NK-92 treated with Interleukin-12 subunit alpha and Interleukin-12 subunit beta, amount 100 ng/mL, for 24 hours (cell line): ENCODE results near the gene AXIN1.
"Not testable (repeated sequence)": the region's sequence is repeated elsewhere in the genome, so short reads cannot be mapped to it uniquely, and the experiment has no call there.

Experiments
- DNase-seq: peaks from one replicate; lab custom pipeline; 2025; lab: John Stamatoyannopoulos, UW

AXIN1 gene

GRCh38 chr16:351804-352520 lies 561 bp downstream of the AXIN1 start:
- no peak for DNase-seq

DNA sequence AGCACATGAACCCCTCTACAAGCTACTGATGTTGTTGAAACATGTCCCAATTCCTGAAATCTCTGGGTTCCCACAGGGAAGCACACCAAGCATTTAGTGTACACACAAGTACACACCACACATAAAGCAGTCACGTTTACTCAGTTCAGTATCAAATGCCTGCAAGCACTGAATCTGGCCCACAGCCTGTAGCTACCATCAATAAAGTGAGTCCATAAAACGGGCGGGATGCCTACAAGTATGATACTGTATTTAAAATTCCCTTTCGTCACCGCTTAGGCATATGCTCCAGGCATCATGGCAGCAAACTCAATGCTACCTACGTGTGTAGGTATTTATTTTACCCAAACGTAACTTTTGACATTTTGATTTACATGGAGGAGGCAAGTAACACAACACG lies 2.3 kb downstream of the AXIN1 start:
- no peak for DNase-seq

DNA sequence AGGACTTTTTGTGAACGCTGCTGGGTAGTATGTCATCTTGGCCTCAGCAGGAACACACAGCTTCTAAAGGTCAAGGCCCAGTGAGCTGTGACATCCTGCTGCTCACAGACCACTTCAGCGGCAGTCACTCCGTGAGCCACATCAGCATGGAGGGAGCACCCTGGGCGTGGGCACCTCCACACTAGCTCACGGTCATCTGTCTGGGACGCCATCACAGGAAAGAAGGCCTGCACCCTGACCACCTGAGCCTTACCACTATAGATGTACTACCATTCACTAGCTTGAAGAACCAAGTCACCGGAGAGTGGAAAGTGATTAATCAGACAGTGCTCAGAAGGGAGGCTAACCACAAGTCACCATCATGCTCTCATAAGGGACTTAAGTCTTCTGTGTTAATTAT lies 3.3 kb downstream of the AXIN1 start:
- DNase-seq = peak; percentile 47

DNA sequence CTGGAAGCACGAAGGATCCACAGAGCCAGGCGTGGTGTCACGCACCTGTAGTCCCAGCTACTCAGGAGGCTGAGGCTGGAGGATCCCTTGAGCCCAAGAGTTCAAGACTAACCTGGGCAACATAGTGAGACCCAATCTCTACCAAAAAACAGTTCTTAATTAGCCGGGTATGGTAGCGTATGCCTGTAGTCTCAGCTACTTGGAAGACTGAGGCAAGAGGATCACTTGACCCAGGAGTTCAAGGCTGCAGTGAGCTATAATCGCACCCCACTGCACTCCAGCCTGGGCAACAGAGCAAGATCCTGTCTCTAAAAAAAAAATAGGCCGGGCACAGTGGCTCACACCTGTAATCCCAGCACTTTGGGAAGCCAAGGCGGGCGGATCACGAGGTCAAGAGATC lies 4.0 kb downstream of the AXIN1 start:
- DNase-seq = not testable (repeated sequence)

GRCh38 chr16:347203-347602 lies 5.3 kb downstream of the AXIN1 start:
- DNase-seq = no peak

- no peak for DNase-seq
Observed at GRCh38 chr16:346587-346986, 5.9 kb downstream of the AXIN1 start.

GRCh38 chr16:345772-346171 lies 6.8 kb downstream of the AXIN1 start:
- DNase-seq = no peak

GRCh38 chr16:342455-343213 lies 9.9 kb downstream of the AXIN1 start:
- no peak for DNase-seq

GRCh38 chr16:341974-342336 lies 10.6 kb downstream of the AXIN1 start:
- DNase-seq = not testable (repeated sequence)

- not testable (repeated sequence) for DNase-seq
Observed at GRCh38 chr16:341095-341973, 11.2 kb downstream of the AXIN1 start.

- DNase-seq = no peak
Observed at GRCh38 chr16:340370-341091, 12.0 kb downstream of the AXIN1 start.

- DNase-seq = no peak
Observed at GRCh38 chr16:339680-340079, 12.8 kb downstream of the AXIN1 start.

DNA sequence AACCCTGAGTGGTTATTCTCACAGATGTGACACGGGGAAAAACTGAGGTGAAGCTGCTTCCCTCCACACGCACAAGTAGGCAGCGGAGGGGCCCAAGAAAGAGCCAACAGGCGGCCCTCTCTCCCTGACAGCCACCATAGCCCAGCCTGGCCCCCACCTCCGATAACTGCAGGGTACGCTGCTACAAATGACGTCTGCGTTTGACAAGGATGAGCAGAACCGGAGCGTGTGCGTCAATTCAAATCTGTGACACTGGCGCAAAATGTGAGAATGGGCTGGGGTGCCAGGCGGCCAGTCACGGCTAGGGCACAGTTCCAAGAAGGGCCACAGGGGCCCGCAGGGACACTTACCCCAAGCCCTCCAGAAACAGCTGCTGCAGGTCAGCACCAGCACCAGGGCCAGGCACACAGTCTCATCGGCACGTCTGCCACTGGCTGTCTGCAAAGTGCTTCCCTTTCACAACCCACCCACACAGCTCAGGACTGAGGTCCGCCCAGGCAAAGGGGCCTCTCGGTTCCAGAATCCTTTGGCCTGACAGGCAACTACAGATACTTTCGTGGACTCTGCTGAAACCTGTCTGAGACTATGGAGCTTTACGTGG lies 14.4 kb downstream of the AXIN1 start:
- no peak for DNase-seq

DNA sequence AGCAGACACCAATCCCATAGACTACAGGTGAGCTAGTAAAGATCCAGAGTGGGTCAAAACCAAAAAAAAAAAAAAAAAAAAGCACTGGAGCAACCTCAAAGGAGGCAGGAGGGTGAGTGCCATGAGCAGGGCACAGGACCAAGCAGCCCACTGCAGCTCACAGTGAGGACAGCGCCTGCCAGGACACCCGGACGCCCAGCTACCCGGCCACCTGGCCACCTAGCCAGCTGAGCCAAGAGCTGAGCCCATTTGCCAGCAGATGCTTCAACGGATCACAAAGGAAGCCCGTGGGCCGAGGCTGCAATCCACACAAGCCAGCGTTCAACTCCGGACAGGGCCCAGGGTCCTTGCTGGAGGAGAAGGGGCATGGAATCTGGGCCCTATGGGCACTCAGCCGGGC lies 15.1 kb downstream of the AXIN1 start:
- DNase-seq = no peak

DNA sequence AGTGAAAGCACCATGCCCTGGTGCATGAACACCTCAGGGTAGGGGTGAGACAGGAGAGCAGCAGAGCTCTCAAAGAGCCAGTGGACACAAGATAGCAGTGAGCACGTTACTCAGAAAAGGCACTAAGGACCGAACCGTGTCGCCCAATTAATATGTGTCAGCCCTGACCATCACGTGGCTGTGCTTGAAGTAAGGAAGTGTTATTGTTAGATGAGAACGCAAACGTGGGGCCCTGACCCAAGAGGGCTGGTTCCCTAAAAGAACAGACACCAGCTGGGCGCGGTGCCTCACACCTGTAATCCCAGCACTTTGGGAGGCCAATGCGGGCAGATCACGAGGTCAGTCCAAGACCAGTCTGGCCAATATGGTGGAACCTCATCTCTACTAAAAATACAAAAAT lies 16.3 kb downstream of the AXIN1 start:
- DNase-seq = no peak

- not testable (repeated sequence) for DNase-seq
Observed at GRCh38 chr16:334861-335632, 17.5 kb downstream of the AXIN1 start.

DNA sequence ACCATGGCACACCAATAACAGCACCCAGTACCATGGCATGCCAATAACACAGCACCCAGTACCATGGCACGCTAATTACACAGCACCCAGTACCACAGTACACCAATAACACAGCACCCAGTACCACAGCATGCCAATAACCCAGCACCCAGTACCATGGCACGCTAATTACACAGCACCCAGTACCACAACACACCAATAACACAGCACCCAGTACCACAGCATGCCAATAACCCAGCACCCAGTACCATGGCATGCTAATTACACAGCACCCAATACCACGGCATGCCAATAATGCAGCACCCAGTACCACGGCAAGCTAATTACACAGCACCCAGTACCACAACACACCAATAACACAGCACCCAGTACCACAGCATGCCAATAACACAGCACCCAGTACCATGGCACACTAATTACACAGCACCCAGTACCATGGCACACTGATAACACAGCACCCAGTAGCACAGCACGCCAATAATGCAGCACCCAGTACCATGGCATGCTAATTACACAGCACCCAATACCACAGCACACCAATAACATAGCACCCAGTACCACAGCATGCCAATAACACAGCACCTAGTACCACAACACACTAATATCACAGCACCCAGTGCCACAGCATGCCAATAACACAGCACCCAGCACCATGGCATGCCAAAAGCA lies 18.2 kb downstream of the AXIN1 start:
- DNase-seq = not testable (repeated sequence)

DNA sequence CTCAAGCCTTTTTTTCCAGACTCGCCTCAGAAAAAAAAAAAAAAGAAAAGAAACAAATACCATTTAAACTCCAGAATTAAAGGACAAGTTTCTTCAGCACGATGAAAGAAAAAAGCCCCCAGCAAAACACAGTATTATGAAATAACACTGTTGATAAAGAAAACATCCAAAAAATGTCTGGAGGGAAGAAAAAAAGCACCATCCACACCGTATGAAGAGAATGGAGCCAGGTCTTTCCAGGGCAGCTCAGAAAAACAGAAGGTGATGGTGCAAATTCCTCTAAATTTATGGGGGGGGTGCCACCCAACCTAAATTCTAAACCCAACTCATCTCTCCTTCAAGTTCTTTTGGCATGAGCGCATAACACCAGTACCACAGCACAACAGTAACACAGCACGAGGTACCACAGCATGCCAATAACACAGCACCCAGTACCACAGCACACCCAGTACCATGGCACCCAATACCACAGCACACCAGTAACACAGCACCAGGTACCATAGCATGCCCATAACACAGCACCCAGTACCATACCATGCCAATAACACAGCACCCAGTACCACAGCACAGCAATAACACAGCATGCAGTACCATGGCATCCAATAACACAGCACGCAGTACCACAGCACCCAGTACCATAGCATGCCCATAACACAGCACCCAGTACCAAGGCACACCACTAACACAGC lies 19.0 kb downstream of the AXIN1 start:
- DNase-seq = no peak

DNA sequence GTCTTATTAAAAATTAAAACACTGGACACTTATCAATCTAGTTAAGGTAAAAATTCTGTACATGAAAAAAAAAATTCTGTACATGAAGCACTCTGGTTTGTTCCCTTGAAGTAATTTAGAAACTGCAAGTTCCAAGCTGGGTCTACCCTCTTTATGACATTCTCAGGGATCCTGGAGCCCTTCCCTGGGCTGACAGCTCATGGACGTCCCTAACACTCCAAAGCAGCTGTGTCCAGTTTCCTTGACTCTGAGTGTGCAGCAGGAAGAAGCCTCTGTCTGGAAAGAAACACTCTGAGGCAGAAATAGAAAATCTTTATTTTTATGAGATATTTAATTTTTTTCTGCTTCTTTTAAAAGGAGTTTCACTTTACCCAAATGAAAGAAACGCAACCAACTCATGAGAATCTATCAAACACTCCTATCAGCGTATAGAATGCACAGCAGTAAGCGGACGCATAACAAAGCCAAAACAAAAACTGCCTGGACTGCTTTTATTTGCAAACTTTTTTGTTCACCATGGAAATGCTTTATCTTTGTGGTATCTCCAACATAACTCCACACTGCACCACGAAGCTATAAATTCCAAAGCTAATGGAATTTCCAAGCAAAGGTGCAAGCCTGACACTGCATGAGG lies 21.2 kb downstream of the AXIN1 start:
- DNase-seq = not testable (repeated sequence)
